WERI-Rb-1 (cell line): ENCODE results near the gene ZBTB8A.

Experiments
- DNase-seq: peaks from one replicate; pipeline ENCODE4 v3.0.0-alpha.2; 2020
- H3K27ac ChIP-seq: fragments of 250-450 bp; sonication (Bioruptor Pico); 2 replicates; pipeline ENCODE4 v1.5.1; 2020; ENCODE audit warnings: mild to moderate bottlenecking, moderate library complexity
- H3K27me3 ChIP-seq: fragments of 250-450 bp; sonication (Bioruptor Pico); 2 replicates; pipeline ENCODE4 v1.5.1; 2021; ENCODE audit warnings: mild to moderate bottlenecking, low read depth, moderate library complexity; ENCODE audit not compliant: insufficient read depth, severe bottlenecking
- H3K36me3 ChIP-seq: fragments of 250-450 bp; sonication (Bioruptor Pico); 2 replicates; pipeline ENCODE4 v1.5.1; 2020; ENCODE audit warnings: mild to moderate bottlenecking, moderate library complexity
- H3K4me3 ChIP-seq: 2 replicates; pipeline ENCODE4 v1.5.1; 2011; ENCODE audit warnings: low read depth, mild to moderate bottlenecking, control low read depth, low read length
- H3K9me3 ChIP-seq: fragments of 250-450 bp; sonication (Bioruptor Pico); 2 replicates; pipeline ENCODE4 v1.5.1; 2021; ENCODE audit warnings: mild to moderate bottlenecking, moderate library complexity; ENCODE audit not compliant: severe bottlenecking
- TF ChIP-seq, protein P1 (sequence below): IDR thresholded peaks from 2 replicates; pipeline ENCODE4 v1.5.1; 2011; ENCODE audit warnings: low read depth, mild to moderate bottlenecking, control low read depth, inconsistent platforms, low read length

The ZBTB8A gene

DNA sequence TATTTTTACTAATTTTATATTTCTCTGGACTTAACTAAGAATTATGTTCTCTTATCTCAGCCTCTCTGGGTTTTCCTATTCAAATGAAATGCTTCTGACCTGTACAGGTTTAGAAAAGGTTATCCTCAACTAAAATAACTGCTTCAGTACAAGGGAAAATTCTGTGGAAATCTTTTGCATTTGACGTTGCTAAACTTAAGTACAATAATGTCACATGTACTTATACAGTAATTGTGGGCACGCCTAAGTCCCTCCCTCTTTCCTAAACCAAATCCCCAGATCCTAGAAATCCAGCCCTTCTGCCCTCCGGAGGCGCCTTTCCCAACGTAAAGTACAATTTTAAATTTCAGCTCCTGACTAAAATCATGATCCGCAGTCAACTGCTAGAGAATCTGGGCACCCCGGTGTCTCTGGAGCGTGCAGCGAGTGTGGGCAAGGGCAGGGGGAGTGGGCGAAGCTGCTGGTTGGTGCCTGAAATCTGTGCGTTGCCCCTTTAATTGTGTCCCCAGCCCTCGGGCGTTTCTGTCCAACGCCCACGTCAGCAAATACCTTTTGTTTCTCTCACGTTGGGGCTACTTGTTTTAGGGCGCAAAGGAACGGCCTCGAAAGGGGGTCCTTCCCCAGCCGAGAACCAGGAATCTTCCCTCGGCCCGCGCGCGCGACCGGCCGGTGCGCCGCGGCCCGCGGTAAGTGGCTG, at the start of gene ZBTB8A:
ZBTB8A (plus strand) TSS at position 541 of the 697 bp plus-strand sequence. CDS start 53,505 bp downstream, outside the sequence.
- Histone ChIP-seq H3K27ac (peak within 1 kb of the TSS; percentile 70), H3K9me3 (no peaks in the 10 kb centered on the region), H3K4me3 (peak within 1 kb of the TSS; percentile 79), H3K36me3 (peaks cover 7% of the 10 kb centered on the region), H3K27me3 (no peaks in the 10 kb centered on the region)
- DNase-seq = peak; percentile 47
- TF ChIP-seq, protein P1, sequence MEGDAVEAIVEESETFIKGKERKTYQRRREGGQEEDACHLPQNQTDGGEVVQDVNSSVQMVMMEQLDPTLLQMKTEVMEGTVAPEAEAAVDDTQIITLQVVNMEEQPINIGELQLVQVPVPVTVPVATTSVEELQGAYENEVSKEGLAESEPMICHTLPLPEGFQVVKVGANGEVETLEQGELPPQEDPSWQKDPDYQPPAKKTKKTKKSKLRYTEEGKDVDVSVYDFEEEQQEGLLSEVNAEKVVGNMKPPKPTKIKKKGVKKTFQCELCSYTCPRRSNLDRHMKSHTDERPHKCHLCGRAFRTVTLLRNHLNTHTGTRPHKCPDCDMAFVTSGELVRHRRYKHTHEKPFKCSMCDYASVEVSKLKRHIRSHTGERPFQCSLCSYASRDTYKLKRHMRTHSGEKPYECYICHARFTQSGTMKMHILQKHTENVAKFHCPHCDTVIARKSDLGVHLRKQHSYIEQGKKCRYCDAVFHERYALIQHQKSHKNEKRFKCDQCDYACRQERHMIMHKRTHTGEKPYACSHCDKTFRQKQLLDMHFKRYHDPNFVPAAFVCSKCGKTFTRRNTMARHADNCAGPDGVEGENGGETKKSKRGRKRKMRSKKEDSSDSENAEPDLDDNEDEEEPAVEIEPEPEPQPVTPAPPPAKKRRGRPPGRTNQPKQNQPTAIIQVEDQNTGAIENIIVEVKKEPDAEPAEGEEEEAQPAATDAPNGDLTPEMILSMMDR = no peak

DNA sequence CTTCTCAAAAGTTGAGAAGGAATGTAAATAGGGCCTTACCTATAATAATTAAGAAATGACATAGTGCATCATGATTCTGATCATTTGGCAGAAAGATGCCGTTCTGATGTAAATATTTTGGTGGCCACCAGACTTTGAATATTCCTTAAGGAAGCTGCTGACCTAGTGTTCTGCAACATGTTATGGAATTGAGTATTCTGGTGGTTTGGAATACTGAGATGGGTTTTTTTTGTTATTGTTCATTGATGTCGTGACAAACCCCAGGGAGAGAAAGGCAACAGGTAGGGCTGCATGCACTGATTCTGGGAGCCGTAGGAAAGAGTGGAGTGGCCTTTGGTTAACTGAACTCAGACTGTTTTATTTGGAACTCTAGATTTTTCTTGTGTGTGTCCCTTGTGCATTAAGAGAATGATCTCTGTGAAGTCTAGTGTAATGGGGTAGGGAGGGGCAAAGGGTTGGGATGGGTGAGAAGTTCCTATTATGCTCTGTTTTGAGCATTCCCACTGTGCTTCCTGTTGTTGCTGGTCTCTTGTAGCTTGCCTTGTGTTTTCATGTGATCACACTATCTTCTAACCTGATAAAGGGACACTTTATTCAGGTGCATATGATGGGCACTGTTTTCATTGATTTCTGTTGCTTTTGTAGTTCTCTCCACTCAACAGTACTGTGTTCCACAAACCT, 49.3 kb upstream of the ZBTB8A start:
- H3K27ac ChIP-seq = no peak overlapping the region
- no peak for DNase-seq
- TF ChIP-seq, protein P1 = no peak
- no peaks in the 10 kb centered on the region for H3K9me3 ChIP-seq
- no peaks in the 10 kb centered on the region for H3K27me3 ChIP-seq
- no peak overlapping the region for H3K4me3 ChIP-seq
- H3K36me3 ChIP-seq = peaks cover 9% of the 10 kb centered on the region

DNA sequence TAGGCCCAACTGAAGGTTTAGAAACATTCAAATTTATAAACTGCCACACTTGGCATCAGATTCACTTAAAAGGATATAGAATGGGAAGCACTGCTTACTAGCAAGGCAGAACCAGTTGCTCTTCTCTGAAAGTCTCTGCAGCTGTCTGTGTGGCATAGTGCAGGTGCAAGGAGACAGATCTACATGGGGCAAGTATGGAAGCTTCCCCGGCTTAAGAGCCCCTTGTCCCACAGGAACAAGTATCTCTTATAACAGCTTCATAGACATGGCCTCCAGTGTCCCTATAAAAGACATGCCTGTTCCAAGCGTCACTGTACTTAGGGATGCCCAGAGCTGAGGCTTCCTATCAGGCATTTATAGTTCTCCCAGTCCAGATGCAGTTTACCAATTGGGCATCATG, 47.8 kb upstream of the ZBTB8A start:
- H3K27ac ChIP-seq = no peak overlapping the region
- DNase-seq = no peak
- H3K27me3 ChIP-seq = no peaks in the 10 kb centered on the region
- TF ChIP-seq, protein P1 = no peak
- no peaks in the 10 kb centered on the region for H3K9me3 ChIP-seq
- H3K36me3 ChIP-seq = peaks cover 2% of the 10 kb centered on the region
- H3K4me3 ChIP-seq = no peak overlapping the region

DNA sequence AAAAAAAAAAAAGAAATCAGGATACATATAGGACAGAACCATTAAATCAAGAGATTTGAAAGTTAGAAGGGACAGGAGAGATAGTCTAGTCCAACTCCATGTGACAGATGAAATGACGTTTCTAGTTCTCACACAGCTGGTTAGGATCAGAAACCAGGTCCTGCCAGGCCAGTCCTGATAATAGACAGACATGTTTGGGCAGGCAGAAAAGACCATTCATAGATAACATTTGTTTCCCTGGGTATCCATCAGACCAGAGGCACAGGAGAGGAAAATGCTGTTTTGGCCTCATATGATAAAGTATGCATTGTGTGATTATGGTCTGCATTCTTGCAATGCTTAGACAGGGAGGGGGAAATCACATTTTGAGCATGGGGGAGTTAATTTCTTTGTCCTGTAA, 45.0 kb upstream of the ZBTB8A start:
- no peaks in the 10 kb centered on the region for H3K36me3 ChIP-seq
- H3K4me3 ChIP-seq = no peak overlapping the region
- no peaks in the 10 kb centered on the region for H3K9me3 ChIP-seq
- DNase-seq = no peak
- TF ChIP-seq, protein P1 = no peak
- H3K27me3 ChIP-seq = no peaks in the 10 kb centered on the region
- peak overlapping the region; percentile 50 for H3K27ac ChIP-seq

DNA sequence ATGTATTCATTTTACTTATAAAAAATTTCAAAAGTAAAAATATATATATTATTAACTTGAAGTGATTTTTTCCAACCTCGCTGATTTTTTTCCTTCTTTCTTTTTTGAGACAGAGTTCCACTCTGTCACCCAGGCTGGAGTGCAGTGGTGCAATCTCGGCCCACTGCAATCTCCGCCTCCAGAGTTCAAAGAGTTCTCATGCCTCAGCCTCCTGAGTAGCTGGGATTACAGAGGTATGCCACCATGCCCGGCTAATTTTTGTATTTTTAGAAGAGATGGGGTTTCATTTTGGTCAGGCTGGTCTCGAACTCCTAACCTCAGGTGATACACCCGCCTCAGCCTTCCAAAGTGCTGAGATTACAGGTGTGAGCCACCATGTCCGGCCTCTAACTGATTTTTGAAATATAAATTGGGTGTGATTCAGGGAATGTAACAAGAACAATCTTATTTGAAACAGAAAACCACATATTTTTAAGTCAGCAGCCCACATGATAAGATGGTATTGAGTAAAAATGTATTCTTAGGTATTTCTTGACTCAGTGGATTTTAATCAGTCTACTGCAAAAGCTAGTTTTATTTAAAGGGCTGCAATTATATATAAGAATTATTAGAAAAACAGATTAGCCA, 44.4 kb upstream of the ZBTB8A start:
- TF ChIP-seq, protein P1 = no peak
- peak overlapping the region; percentile 50 for H3K27ac ChIP-seq
- no peaks in the 10 kb centered on the region for H3K36me3 ChIP-seq
- no peak overlapping the region for H3K4me3 ChIP-seq
- H3K9me3 ChIP-seq = no peaks in the 10 kb centered on the region
- H3K27me3 ChIP-seq = no peaks in the 10 kb centered on the region
- no peak for DNase-seq
